HG03520 (cell line): Measurements from ENCODE around the gene HDAC11.

Source experiments
- ATAC-seq: cut with Tn5 transposase; IDR thresholded peaks from one replicate; pipeline ENCODE4 v1.9.1; 2021; ENCODE audit warnings: mild to moderate bottlenecking, moderate library complexity; ENCODE audit not compliant: unreplicated experiment

The HDAC11 gene

GRCh38 chr3:13506680-13507079, 26.6 kb downstream of the HDAC11 start:
- ATAC-seq = no peak

GRCh38 chr3:13507247-13507569, 27.1 kb downstream of the HDAC11 start:
- no peak for ATAC-seq

- ATAC-seq = no peak
Measured at GRCh38 chr3:13507570-13508339, 27.6 kb downstream of the HDAC11 start.

- ATAC-seq = no peak
Measured at GRCh38 chr3:13508496-13508895, 28.4 kb downstream of the HDAC11 start.

- no peak for ATAC-seq
Measured at GRCh38 chr3:13509059-13509815, 29.1 kb downstream of the HDAC11 start.

GRCh38 chr3:13509816-13510192, 29.7 kb downstream of the HDAC11 start:
- no peak for ATAC-seq

GRCh38 chr3:13512451-13512850, 32.3 kb downstream of the HDAC11 start:
- ATAC-seq = no peak

- no peak for ATAC-seq
Measured at GRCh38 chr3:13513051-13513912, 33.2 kb downstream of the HDAC11 start.

GRCh38 chr3:13513913-13514517, 33.9 kb downstream of the HDAC11 start:
- ATAC-seq = no peak

- no peak for ATAC-seq
Measured at GRCh38 chr3:13514639-13515435, 34.7 kb downstream of the HDAC11 start.

- ATAC-seq = no peak
Measured at GRCh38 chr3:13515786-13516759, 36.0 kb downstream of the HDAC11 start.

- ATAC-seq = no peak
Measured at GRCh38 chr3:13516760-13517135, 36.6 kb downstream of the HDAC11 start.

GRCh38 chr3:13517253-13517977, 37.3 kb downstream of the HDAC11 start:
- ATAC-seq = no peak

GRCh38 chr3:13518516-13518953, 38.4 kb downstream of the HDAC11 start:
- no peak for ATAC-seq

GRCh38 chr3:13519006-13519791, 39.1 kb downstream of the HDAC11 start:
- ATAC-seq = no peak

GRCh38 chr3:13520326-13520880, 40.3 kb downstream of the HDAC11 start:
- ATAC-seq = no peak

- no peak for ATAC-seq
Measured at GRCh38 chr3:13521309-13521708, 41.2 kb downstream of the HDAC11 start.
